Mesothelial cell of epicardium (in vitro differentiated cells): ENCODE measurements around the gene EPS8L3. TPM values are rescaled to one million over a fixed set of nuclear protein-coding genes. Genes with fewer than 3 reads are reported as not detected.

ENCODE experiments used
- DNase-seq, 2 experiments: peaks; one replicate each; pipeline ENCODE4 v3.0.0; 2021; ENCODE audit warnings: low spot score in 2 of 2; ENCODE audit not compliant: unreplicated experiment in 2 of 2
- H3K27ac Mint-ChIP-seq: 2 replicates; pipeline ENCODE4 v1.8.0; 2021; ENCODE audit warnings: mixed read lengths
- H3K27me3 Mint-ChIP-seq: 2 replicates; pipeline ENCODE4 v1.8.0; 2021; ENCODE audit warnings: low read depth, mixed read lengths
- H3K36me3 Mint-ChIP-seq: 2 replicates; pipeline ENCODE4 v1.8.0; 2021; ENCODE audit warnings: mixed read lengths
- H3K4me1 Mint-ChIP-seq: 2 replicates; pipeline ENCODE4 v1.8.0; 2021; ENCODE audit warnings: mixed read lengths
- H3K4me3 Mint-ChIP-seq: 2 replicates; pipeline ENCODE4 v1.8.0; 2021; ENCODE audit warnings: mild to moderate bottlenecking, moderate library complexity, mixed read lengths
- H3K9me3 Mint-ChIP-seq: 2 replicates; pipeline ENCODE4 v1.8.0; 2021; ENCODE audit warnings: mixed read lengths
- total RNA-seq: library from RNA; stranded (reverse); gene quantifications from 3 replicates; pipeline ENCODE4 v1.2.1, GENCODE V29; 2021
- TF ChIP-seq, protein P1 (sequence below): fragments of 200-600 bp; sonication (generic); IDR thresholded peaks from one replicate; pipeline ENCODE4 v1.5.0; 2021; ENCODE audit warnings: antibody characterized with exemption; ENCODE audit not compliant: unreplicated experiment

The EPS8L3 gene
- total RNA-seq, 1 donor from 2014 or later = 0.13 TPM

DNA sequence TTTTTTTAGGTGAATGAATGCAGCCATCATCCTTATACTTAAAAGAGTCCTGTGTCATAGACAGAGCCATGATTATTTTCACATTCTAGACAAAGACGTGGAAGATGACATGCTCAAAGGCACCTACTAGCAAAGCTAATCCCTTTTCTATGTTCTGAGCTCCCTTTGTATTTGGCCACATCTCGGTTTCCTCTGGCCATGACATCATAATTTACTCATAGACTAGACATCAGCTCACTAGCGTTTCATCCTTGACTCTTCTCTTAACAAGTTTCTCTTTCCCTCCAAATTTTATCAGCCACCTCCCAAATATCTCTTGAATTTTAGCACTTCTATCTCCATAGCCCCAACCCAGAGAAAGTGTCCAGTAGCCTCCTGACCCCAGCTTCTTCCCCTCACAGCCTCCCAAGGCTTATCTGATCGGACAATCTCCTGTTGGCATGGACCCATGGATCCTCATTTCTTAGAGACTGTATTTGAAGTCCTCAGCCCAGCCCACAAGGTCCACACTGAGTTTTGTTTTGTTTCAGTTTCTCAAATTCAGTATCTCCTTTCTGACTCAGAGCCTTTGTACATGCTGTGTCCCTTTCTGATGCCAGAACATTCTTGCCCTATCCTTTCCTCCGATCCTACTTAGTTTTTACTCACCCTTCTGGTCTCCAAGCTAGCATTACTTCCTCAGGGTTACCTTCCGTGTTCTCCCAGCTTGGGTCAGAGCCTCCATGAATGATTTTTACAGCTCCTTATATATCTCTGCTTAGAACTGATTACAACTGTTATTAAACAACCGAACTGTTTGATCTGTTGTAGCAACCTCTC lies 33.0 kb upstream of the EPS8L3 start:
- Mint-ChIP-seq H3K27ac (no peak overlapping the region), H3K27me3 (no peaks in the 10 kb centered on the region)

DNA sequence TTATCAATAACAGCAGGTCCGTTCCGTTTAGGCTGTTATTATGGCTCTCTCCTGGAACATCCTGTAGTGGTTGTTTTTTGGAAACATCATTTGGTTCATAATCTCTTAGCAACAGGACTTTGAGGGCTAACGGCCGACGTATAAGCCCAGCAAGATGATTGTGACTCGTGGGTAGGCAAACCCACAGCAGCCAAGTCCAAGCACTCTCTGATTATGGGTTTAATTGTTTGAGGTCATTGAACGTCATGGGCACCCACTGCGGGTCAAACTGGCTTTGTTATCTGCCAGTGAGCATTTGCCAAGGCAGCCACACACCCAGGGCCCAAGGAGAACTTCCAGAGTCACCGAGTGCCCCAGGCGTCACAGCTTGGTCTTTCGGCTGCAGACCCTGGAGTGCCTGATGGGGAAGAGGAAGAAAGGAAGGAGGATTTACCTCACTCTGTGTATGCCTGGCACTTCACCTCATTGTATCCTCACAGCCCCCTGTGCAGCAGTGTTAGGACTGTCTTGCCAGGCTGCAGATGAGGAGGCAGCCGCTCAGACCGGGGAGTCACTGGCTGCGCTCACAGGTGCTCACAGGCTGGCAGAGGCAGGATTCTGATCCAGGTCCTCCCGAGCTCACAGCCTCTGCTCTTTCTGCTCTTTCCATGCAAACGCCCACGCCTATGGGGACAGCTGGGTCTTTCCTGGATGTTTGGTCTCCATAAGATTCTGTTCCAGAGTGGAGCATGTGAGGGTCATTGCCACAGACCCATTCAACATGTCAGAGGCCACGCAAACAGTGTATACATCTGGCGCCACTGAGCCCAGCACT lies 30.8 kb upstream of the EPS8L3 start:
- Mint-ChIP-seq H3K27ac (peak overlapping the region; percentile 64), H3K4me3 (no peak overlapping the region), H3K9me3 (no peaks in the 10 kb centered on the region), H3K27me3 (no peaks in the 10 kb centered on the region), H3K4me1 (peaks cover 51% of the 10 kb centered on the region), H3K36me3 (no peaks in the 10 kb centered on the region)
- TF ChIP-seq, protein P1, sequence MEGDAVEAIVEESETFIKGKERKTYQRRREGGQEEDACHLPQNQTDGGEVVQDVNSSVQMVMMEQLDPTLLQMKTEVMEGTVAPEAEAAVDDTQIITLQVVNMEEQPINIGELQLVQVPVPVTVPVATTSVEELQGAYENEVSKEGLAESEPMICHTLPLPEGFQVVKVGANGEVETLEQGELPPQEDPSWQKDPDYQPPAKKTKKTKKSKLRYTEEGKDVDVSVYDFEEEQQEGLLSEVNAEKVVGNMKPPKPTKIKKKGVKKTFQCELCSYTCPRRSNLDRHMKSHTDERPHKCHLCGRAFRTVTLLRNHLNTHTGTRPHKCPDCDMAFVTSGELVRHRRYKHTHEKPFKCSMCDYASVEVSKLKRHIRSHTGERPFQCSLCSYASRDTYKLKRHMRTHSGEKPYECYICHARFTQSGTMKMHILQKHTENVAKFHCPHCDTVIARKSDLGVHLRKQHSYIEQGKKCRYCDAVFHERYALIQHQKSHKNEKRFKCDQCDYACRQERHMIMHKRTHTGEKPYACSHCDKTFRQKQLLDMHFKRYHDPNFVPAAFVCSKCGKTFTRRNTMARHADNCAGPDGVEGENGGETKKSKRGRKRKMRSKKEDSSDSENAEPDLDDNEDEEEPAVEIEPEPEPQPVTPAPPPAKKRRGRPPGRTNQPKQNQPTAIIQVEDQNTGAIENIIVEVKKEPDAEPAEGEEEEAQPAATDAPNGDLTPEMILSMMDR = no peak
- no peak for DNase-seq

More for the DNA sequence above, 33.0 kb upstream of the EPS8L3 start:
- Mint-ChIP-seq H3K4me1 (peaks cover 35% of the 10 kb centered on the region), H3K36me3 (no peaks in the 10 kb centered on the region), H3K9me3 (no peaks in the 10 kb centered on the region), H3K4me3 (no peak overlapping the region)
- TF ChIP-seq, protein P1 = no peak
- DNase-seq = no peak

DNA sequence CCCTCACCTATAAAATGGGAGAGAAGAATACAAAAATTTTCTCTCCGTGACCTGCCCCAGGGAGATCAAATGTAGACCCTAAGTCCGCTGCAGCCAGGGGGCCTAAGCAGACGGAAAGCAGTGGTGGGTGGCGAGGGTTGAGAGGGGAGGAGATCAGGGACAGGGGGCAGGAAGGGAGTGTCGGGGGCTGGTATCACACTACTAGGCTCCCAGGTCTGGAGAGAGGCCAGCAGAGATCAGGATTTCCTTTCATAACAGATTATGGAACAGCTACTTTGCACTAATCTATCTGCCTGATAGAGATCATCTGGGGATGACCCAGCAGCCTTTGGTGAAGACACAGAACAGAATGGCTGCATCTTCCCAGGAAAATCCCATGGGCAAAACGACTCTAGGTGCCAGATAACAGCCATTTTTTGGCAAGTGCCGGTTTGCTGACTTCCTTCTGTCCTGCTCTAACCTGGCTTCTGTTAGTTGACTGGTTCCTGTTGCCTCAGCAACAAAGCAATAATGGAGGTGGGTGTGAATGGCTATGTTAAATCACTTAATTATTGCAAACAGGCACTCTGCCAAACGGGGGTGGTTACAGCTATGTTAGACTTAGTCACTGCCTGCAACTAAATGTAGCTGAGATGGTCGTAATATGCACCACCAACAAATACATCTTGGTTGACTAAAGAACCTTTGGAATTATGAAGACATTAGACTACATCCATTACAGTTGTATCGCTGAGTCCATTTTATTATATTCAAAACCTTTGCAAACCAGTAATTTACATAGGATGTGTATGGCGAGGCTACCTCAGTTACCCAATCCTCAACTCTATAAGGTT lies 30.0 kb upstream of the EPS8L3 start:
- Mint-ChIP-seq H3K27me3 (no peaks in the 10 kb centered on the region), H3K9me3 (no peaks in the 10 kb centered on the region), H3K4me1 (peaks cover 59% of the 10 kb centered on the region), H3K27ac (peak overlapping the region; percentile 95), H3K4me3 (no peak overlapping the region), H3K36me3 (no peaks in the 10 kb centered on the region)
- TF ChIP-seq, protein P1 = no peak
- DNase-seq = no peak

DNA sequence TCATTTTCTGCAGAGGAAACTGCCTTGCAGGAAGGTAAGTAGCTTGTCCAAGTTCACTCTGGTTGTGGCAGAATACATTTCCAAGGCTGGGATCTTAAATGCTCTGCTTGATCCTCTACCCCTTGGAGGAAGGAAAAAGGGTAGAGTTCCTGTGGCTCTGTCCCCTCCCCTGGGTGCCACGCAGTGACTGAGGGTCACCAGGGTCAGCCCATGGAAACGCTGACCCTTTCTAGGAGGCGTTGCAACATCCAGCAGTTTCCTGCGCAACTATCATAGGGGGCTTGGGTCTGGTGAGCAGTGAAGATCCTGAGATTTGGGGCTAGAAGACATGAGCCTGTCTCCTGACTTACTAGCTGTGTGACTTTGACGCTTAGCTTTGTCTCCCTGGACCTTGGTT lies 29.4 kb upstream of the EPS8L3 start:
- H3K27me3 Mint-ChIP-seq = no peaks in the 10 kb centered on the region
- H3K36me3 Mint-ChIP-seq = no peaks in the 10 kb centered on the region
- peaks cover 66% of the 10 kb centered on the region for H3K4me1 Mint-ChIP-seq
- H3K27ac Mint-ChIP-seq = peak overlapping the region; percentile 95
- no peaks in the 10 kb centered on the region for H3K9me3 Mint-ChIP-seq
- no peak for DNase-seq
- no peak overlapping the region for H3K4me3 Mint-ChIP-seq
- TF ChIP-seq, protein P1 = no peak

DNA sequence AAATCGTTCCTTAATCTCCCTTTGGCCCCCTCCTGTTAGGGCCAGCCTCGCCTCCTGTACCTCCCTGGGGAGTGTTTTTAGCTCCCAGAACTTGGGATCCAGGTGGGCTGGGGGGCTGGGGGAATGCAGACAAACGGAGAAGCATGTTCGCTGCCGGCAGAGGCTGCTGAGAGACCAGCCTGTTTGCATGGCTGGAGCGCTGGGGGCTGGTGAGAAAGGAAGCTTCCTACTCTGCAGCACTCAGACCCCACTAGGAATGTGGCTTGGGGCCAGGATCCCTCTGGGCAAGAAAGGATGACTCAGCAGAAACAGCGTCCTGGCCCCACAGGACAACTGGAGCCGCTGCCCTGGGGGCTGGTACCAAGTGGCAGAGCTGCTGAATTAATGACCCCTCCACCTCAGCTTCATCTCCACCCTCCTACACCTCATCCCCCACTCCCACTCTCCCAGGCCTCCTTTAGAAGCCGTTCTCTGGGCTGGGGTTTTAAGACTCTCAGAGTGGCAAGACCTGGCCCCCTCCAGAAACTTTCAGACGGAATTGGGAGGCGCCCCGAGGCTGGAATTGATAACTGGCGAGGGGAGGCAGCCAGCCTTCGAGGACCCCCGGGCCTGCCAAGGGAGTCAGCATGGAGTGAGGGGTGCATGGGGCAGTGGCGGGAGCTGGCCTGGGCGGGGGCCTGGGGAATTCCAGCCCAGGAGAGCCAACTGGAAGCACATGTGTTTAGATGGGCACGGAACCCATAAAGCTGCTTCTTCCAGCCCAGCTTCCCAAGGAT lies 28.5 kb upstream of the EPS8L3 start:
- Mint-ChIP-seq H3K27ac (peak overlapping the region; percentile 95), H3K4me3 (peak overlapping the region; percentile 31), H3K36me3 (no peaks in the 10 kb centered on the region), H3K4me1 (peaks cover 73% of the 10 kb centered on the region), H3K9me3 (no peaks in the 10 kb centered on the region), H3K27me3 (no peaks in the 10 kb centered on the region)
- TF ChIP-seq, protein P1 = no peak
- peak; percentile 87 to 93 for DNase-seq
